ENCODE measurements around the gene RFPL4AL1. TPM values are rescaled to one million over a fixed set of nuclear protein-coding genes. Genes with fewer than 3 reads are reported as not detected.

The RFPL4AL1 gene
- total and polyA plus RNA-seq, 2 of the 8 experiments (the other 6 are each of a cell fraction or from before 2014, with no cell fraction given), result not detected

DNA sequence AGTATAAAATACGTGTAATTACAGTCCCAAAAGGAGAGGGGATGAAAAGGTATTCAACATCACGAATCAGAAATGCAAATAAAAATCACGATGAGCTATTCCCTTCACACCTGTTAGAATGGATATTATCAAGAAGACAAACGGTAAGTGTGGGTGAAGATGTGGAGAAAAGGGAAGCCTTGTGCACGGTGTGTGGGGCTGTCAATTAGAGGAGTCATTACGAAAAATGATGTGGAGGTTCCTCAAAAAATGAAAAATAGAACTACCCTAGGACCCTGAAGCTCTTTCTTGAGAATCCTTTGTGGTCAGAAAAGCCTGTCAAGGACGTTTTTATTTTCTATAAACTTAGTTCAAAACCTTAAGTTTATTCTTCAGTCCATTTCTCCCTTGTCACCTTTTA is 43.5 kb downstream of the RFPL4AL1 start:
- Histone ChIP-seq H3K56ac (replicated peaks; ENCODE audit: insufficient read length, low read depth, low read length) (no peak overlapping the region), H2AK5ac (ENCODE audit: low read depth, low read length) (no peak overlapping the region), H3K23ac (ENCODE audit: insufficient read length) (no peak overlapping the region), H3K9ac (replicated peaks in 1 of 4; ENCODE audit: extremely low read depth in 1 of 4, low read depth in 3 of 4, low read length in 3 of 4) (no peak overlapping the region), H3K23me2 (ENCODE audit: low read depth, low read length) (no peaks in the 10 kb centered on the region), H4K8ac (ENCODE audit: extremely low read depth, insufficient read depth, low read length) (no peak overlapping the region), H3K79me1 (ENCODE audit: low read depth, low read length) (no peaks in the 10 kb centered on the region), H3K9me3 (ENCODE audit: insufficient read depth in 2 of 2, low read depth in 1 of 2, low read length in 1 of 2) (peaks cover 75 to 80% of the 10 kb centered on the region in 2 experiments), H3K18ac (ENCODE audit: extremely low read depth, low read length) (no peak overlapping the region), H4K91ac (replicated peaks; ENCODE audit: insufficient read length, low read length) (no peak overlapping the region), H3K79me2 (ENCODE audit: control insufficient read depth in 1 of 2, insufficient read depth in 2 of 2, low read length in 2 of 2) (no peaks in the 10 kb centered on the region), H2BK120ac (replicated peaks; ENCODE audit: low read depth, low read length) (no peak overlapping the region), H3K4me2 (ENCODE audit: insufficient read depth in 1 of 2, low read depth in 2 of 2, low read length in 2 of 2) (no peak overlapping the region), H3K4me1 (replicated peaks in 1 of 4; ENCODE audit: control insufficient read depth in 3 of 4, insufficient read depth in 4 of 4, low read length in 3 of 4) (no peaks in the 10 kb centered on the region), H4K5ac (ENCODE audit: insufficient read length, low read depth, low read length) (no peak overlapping the region), H2BK12ac (ENCODE audit: low read depth, low read length) (no peak overlapping the region), H3K14ac (ENCODE audit: insufficient read length) (no peak overlapping the region), H2AFZ (ENCODE audit: low read length) (no peak overlapping the region), H3K4ac (replicated peaks; ENCODE audit: insufficient read length, low read depth, low read length) (no peak overlapping the region), H3K36me3 (ENCODE audit: control insufficient read depth in 2 of 4, insufficient read depth in 4 of 4, low read length in 3 of 4) (no peaks in the 10 kb centered on the region; a peak in 1 of 8 replicates), H3K27ac (ENCODE audit: low read depth, low read length) (no peak overlapping the region), H2BK15ac (ENCODE audit: low read length) (no peak overlapping the region), H4K20me1 (replicated peaks in 1 of 2; ENCODE audit: control insufficient read depth in 1 of 2, insufficient read depth in 2 of 2, low read length in 2 of 2) (no peaks in the 10 kb centered on the region), H2BK5ac (ENCODE audit: low read depth, low read length) (no peak overlapping the region), H3K4me3 (ENCODE audit: extremely low read depth in 1 of 4, insufficient read depth in 2 of 4, low read depth in 3 of 4, low read length in 4 of 4) (no peak overlapping the region), H2BK20ac (ENCODE audit: low read length) (no peak overlapping the region), H3K27me3 (replicated peaks in 1 of 4; ENCODE audit: control insufficient read depth in 3 of 4, extremely low read depth in 1 of 4, insufficient read depth in 3 of 4, low read length in 3 of 4) (no peaks in the 10 kb centered on the region)
- 53% methylated on average over 7 of the region's 7 CpGs; no CpG with 5 or more reads in 1 of the 2 experiments for WGBS, 2 experiments (ENCODE audit: extremely low coverage in 1 of 2, insufficient coverage in 1 of 2, insufficient read length in 1 of 2, insufficient replicate concordance in 2 of 2, low coverage in 1 of 2, low lambda C conversion rate in 2 of 2, missing lambda C conversion rate in 1 of 2)
- DNase-seq (ENCODE audit: low read depth in 1 of 2, low spot score in 2 of 2) (no peak), FAIRE-seq (no peak)
- POLR2A ChIA-PET (ENCODE audit: partially characterized antibody), result no interaction called here
- CTCF ChIA-PET (ENCODE audit: partially characterized antibody), result no interaction called here
- no peak for TF ChIP-seq MAFK (IDR thresholded peaks at IDR 0.05; ENCODE audit: low read depth, low read length)
- TF ChIP-seq SAP30 (IDR thresholded peaks at IDR 0.05; ENCODE audit: insufficient read depth, insufficient replicate concordance, low read length), result no peak
- no peak for TF ChIP-seq HDAC2 (IDR thresholded peaks at IDR 0.05; ENCODE audit: borderline replicate concordance in 1 of 2, low read depth in 2 of 2, low read length in 2 of 2)
- TF ChIP-seq, protein P1, sequence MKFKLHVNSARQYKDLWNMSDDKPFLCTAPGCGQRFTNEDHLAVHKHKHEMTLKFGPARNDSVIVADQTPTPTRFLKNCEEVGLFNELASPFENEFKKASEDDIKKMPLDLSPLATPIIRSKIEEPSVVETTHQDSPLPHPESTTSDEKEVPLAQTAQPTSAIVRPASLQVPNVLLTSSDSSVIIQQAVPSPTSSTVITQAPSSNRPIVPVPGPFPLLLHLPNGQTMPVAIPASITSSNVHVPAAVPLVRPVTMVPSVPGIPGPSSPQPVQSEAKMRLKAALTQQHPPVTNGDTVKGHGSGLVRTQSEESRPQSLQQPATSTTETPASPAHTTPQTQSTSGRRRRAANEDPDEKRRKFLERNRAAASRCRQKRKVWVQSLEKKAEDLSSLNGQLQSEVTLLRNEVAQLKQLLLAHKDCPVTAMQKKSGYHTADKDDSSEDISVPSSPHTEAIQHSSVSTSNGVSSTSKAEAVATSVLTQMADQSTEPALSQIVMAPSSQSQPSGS (IDR thresholded peaks at IDR 0.05; ENCODE audit: low read length), result no peak
- TF ChIP-seq EP300 (IDR thresholded peaks at IDR 0.05; ENCODE audit: borderline replicate concordance in 1 of 2, low read depth in 2 of 2, low read length in 2 of 2), result no peak
- TF ChIP-seq TCF12 (IDR thresholded peaks at IDR 0.05; ENCODE audit: low read depth, low read length), result no peak
- TF ChIP-seq SP4 (IDR thresholded peaks at IDR 0.05; ENCODE audit: low read length), result no peak
- TF ChIP-seq, protein P2, sequence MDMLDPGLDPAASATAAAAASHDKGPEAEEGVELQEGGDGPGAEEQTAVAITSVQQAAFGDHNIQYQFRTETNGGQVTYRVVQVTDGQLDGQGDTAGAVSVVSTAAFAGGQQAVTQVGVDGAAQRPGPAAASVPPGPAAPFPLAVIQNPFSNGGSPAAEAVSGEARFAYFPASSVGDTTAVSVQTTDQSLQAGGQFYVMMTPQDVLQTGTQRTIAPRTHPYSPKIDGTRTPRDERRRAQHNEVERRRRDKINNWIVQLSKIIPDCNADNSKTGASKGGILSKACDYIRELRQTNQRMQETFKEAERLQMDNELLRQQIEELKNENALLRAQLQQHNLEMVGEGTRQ (IDR thresholded peaks at IDR 0.05; ENCODE audit: low read length), result no peak
- TF ChIP-seq SIX5 (IDR thresholded peaks at IDR 0.05; ENCODE audit: low read depth, low read length), result no peak
- TF ChIP-seq EGR1 (IDR thresholded peaks at IDR 0.05; ENCODE audit: borderline replicate concordance, low read depth, low read length), result no peak
- TF ChIP-seq, protein P3, sequence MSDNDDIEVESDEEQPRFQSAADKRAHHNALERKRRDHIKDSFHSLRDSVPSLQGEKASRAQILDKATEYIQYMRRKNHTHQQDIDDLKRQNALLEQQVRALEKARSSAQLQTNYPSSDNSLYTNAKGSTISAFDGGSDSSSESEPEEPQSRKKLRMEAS (IDR thresholded peaks at IDR 0.05), result no peak
